Upper lobe of left lung (tissue), 6 donors: Measurements from ENCODE around the gene APOBEC3C. TPM values are rescaled to one million over a fixed set of nuclear protein-coding genes. Genes with fewer than 3 reads are reported as not detected.
"Not testable (repeated sequence)": the region's sequence is repeated elsewhere in the genome, so short reads cannot be mapped to it uniquely, and the experiment has no call there.

Experiments
- ATAC-seq, 2 donors: fragments of 200-7000 bp; cut with Tn5 transposase; one replicate each; pipeline ENCODE4 v1.9.1; 2022; ENCODE audit warnings: mild to moderate bottlenecking in 2 of 2, moderate library complexity in 2 of 2; ENCODE audit not compliant: low FRiP score in 2 of 2
- DNase-seq, 2 donors: peaks; one replicate each; pipeline ENCODE4 v3.0.0-alpha.2; 2019 to 2020
- H3K27ac ChIP-seq, 4 donors: fragments of 200-600 bp; sonication (generic); one replicate each; pipeline ENCODE4 v1.5.1; 2016 to 2019
- H3K27me3 ChIP-seq, 4 donors: fragments of 200-600 bp; sonication (generic); one replicate each; pipeline ENCODE4 v1.5.1; 2017 to 2019
- H3K36me3 ChIP-seq, 4 donors: fragments of 200-600 bp; sonication (generic); one replicate each; pipeline ENCODE4 v1.5.1; 2016 to 2019
- H3K4me1 ChIP-seq, 4 donors: fragments of 200-600 bp; sonication (generic); one replicate each; pipeline ENCODE4 v1.5.1; 2018 to 2019
- H3K4me3 ChIP-seq, 4 donors: fragments of 200-600 bp; sonication (generic); one replicate each; pipeline ENCODE4 v1.5.1; 2017 to 2019; ENCODE audit warnings: mild to moderate bottlenecking in 2 of 4, moderate library complexity in 1 of 4
- H3K9me3 ChIP-seq, 4 donors: fragments of 200-600 bp; sonication (generic); one replicate each; pipeline ENCODE4 v1.5.1; 2018 to 2019
- EP300 ChIP-seq, 4 donors: sonication (generic); formaldehyde crosslinking; IDR thresholded peaks; one replicate each; pipeline ENCODE4 v1.5.1; 2017; ENCODE audit warnings: antibody characterized with exemption in 4 of 4, control low read depth in 2 of 4
- POLR2A ChIP-seq, 4 donors: fragments of 450-650 bp; IDR thresholded peaks; one replicate each; pipeline ENCODE4 v1.5.1; 2016 to 2017; ENCODE audit warnings: antibody characterized with exemption in 4 of 4, mild to moderate bottlenecking in 2 of 4
- POLR2AphosphoS5 ChIP-seq, 2 donors: sonication (generic); formaldehyde crosslinking; IDR thresholded peaks; one replicate each; pipeline ENCODE4 v1.5.1; 2017; ENCODE audit warnings: antibody characterized with exemption in 2 of 2
- WGBS, 2 donors: methylation state at CpG; one replicate each; pipeline ENCODE4 v1.1.5; 2017 to 2018; 5-methylcytosine and 5-hydroxymethylcytosine counted together
- total RNA-seq, 6 donors: library from RNA; depleted of rRNA in 4 of 6; stranded (reverse); fragments of >200 nt in 4 of 6; gene quantifications; one replicate each; pipeline versions ENCODE4 v1.1.0 to v1.2.1, GENCODE V29; 2016 to 2021
- TF ChIP-seq, protein P1 (sequence below), 6 experiments: fragments of 450-650 bp in 4 of 6; fragments of 200-600 bp in 2 of 6; sonication (generic) in 2 of 6; IDR thresholded peaks; one replicate each; pipeline ENCODE4 v1.5.1; 2016 to 2019; ENCODE audit warnings: antibody characterized with exemption in 6 of 6
- donor health status: DM: no; HTN: no; CAD: no; lungs with moderate emphysema.
- donor health status: DM: no; HTN: yes; CAD: no; lungs with severe emphysema.

The APOBEC3C gene
- total RNA-seq, 6 donors from 2014 or later = 6.1 to 27.0 (median 11.1) TPM

DNA sequence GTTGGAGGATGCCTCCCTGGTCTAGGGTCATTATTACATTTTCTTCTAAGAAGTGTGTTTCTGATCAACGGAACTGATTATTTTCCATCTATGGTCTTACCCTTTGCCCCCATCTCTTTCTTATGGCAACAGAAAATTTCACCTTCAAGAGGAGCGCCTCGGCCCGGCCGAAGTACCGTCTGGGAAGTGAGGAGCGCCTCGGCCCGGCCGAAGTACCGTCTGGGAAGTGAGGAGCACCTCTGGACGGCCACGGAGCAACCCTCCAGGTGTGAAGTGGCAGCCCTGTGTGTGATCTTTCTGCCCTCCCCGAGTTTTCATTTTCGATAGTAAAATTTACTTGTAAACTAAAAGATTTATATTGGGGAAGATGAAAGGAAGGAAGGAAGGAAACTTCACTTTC is 3.1 kb upstream of the APOBEC3C start:
- Histone ChIP-seq H3K27me3 (no peaks in the 10 kb centered on the region), H3K4me1 (peaks cover 12 to 25% (median 16%) of the 10 kb centered on the region in 4 donors), H3K27ac (no peak overlapping the region), H3K4me3 (no peak overlapping the region), H3K36me3 (no peaks in the 10 kb centered on the region), H3K9me3 (no peaks in the 10 kb centered on the region)
- TF ChIP-seq POLR2A (IDR thresholded peaks at IDR 0.05) = no peak
- TF ChIP-seq EP300 (IDR thresholded peaks at IDR 0.05) = no peak
- TF ChIP-seq, protein P1, sequence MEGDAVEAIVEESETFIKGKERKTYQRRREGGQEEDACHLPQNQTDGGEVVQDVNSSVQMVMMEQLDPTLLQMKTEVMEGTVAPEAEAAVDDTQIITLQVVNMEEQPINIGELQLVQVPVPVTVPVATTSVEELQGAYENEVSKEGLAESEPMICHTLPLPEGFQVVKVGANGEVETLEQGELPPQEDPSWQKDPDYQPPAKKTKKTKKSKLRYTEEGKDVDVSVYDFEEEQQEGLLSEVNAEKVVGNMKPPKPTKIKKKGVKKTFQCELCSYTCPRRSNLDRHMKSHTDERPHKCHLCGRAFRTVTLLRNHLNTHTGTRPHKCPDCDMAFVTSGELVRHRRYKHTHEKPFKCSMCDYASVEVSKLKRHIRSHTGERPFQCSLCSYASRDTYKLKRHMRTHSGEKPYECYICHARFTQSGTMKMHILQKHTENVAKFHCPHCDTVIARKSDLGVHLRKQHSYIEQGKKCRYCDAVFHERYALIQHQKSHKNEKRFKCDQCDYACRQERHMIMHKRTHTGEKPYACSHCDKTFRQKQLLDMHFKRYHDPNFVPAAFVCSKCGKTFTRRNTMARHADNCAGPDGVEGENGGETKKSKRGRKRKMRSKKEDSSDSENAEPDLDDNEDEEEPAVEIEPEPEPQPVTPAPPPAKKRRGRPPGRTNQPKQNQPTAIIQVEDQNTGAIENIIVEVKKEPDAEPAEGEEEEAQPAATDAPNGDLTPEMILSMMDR (IDR thresholded peaks at IDR 0.05) = no peak
- no peak for TF ChIP-seq POLR2AphosphoS5 (IDR thresholded peaks at IDR 0.05)
- peak in 1 of 2 donors; percentile 71 for DNase-seq
- WGBS, 2 donors = 72 to 82% methylated on average over 15 of the region's 15 CpGs
- ATAC-seq = no peak

DNA sequence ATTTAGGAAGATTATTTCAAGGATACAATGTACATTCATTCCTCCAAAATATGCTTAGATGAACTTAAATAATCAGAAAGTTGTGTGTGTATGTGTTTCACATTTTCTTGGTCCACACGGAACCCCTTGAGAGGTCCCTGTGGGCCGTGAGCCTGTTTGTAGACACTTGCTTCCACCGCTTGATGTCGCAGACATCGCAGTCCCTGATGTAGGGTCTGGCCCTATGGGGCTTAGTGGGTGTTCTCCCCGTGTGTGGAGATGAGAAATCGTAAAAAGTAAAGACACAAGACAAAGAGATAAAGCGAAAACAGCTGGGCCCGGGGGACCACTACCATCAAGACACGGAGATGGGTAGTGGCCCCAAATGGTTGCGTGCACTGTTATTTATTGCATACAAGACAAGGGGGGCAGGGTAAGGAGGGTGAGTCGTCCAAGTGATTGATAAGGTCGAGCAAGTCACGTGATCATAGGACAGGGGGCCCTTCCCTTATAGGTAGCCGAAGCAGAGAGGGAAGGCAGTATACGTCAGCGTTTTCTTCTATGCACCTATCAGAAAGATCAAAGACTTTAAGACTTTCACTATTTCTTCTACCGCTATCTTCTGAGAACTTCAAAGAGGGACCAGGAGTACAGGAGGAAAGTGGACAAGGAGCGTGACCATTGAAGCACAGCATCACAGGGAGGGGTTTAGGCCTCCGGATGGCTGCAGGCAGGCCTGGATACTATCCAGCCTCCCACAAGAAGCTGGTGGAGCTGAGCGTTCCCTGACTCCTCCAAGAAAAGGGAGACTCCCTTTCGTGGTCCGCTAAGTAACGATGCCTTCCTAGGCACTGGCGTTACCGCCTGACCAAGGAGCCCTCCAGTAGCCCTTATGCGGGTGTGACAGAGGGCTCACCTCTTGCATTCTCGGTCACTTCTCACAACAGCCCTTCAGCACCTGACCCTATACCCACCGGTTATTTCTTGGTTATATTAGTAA is 1.2 kb upstream of the APOBEC3C start:
- Histone ChIP-seq H3K9me3 (no peaks in the 10 kb centered on the region), H3K27ac (peak overlapping the region in 1 of 4 donors; percentile 87), H3K27me3 (no peaks in the 10 kb centered on the region), H3K36me3 (no peaks in the 10 kb centered on the region), H3K4me1 (peaks cover 12 to 25% (median 16%) of the 10 kb centered on the region in 4 donors), H3K4me3 (no peak overlapping the region)
- DNase-seq (peak in 1 of 2 donors; percentile 8), ATAC-seq (no peak)
- TF ChIP-seq POLR2A (IDR thresholded peaks at IDR 0.05) (no peak), POLR2AphosphoS5 (IDR thresholded peaks at IDR 0.05) (no peak), EP300 (IDR thresholded peaks at IDR 0.05) (no peak)
- TF ChIP-seq, protein P1 (IDR thresholded peaks at IDR 0.05) = no peak
- 89 to 93% methylated on average over 29 of the region's 29 CpGs for WGBS, 2 donors

DNA sequence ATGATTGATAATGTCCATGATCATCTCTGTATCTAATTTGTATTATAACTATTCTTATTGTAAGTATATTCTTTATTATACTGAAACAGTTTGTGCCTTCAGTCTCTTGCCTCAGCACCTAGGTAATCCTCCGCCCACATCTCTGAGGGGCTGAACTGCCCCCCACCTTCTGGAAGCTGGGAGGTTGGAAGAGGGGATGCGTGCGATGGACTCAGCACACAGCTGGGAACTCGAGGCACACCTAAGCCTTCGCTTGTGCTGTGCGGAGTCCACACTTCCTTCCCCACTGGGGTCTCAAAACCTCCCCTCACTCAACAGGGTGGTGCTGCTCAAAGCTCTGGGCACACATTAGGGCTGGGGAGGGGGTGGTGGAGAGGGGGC is 506 bp upstream of the APOBEC3C start:
- WGBS, 2 donors = 63 to 82% methylated on average over 4 to 6 of the region's 6 CpGs
- H3K36me3 ChIP-seq, H3K27me3 ChIP-seq, DNase-seq, H3K9me3 ChIP-seq: not testable (repeated sequence)
- peak overlapping the region in 3 of 4 donors; percentile 41 to 64 (median 57) for H3K4me3 ChIP-seq
- H3K27ac ChIP-seq = peak overlapping the region; percentile 77 to 95 (median 88)
- ATAC-seq = peak in 1 of 2 donors; percentile 9
- H3K4me1 ChIP-seq = peaks cover 12 to 25% (median 16%) of the 10 kb centered on the region in 4 donors

DNA sequence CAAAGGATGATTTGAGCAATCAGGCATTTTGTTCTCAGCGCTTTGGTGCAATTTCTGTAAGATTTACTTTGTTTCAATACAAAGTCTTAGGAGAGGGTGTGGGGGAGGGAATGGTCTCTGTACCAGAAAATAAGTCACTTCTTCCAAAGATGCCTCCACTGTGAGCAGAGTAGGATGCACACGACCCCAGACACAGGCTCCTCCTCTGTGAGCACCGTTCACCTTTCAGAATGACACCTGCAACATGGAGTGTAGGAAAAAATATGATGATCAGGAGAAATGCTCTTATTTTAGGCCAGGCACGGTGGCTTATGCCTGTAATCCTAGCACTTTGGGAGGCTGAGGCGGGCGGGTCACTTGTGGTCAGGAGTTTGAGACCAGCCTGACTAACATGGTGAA is 665 bp downstream of the APOBEC3C start:
- Histone ChIP-seq H3K4me3 (peak overlapping the region; percentile 35 to 64 (median 49)), H3K27ac (peak overlapping the region; percentile 77 to 95 (median 88)), H3K4me1 (peaks cover 12 to 25% (median 16%) of the 10 kb centered on the region in 4 donors)
- H3K27me3 ChIP-seq, H3K36me3 ChIP-seq, DNase-seq, H3K9me3 ChIP-seq, ATAC-seq: not testable (repeated sequence)
- WGBS, 2 donors = 58 to 62% methylated on average over 6 of the region's 6 CpGs

DNA sequence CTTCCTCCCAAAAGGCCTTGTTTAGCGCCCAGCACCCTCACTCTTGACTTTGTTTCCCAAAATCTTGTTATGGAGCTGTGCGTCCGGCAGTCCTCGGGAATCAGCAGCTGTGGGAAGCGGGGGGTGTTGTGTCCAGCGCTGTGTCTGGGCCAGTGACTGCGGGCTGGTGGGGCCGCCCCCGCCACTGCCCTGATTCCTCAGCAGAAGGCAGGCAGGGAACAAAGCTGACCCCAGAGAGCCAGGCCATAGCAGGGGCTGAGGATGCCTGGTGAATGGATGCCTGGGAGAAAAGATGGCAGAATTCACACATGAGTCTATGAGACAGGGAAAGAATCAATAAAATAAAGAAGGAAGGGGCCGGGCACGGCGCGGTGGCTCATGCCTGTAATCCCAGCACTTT is 2.5 kb downstream of the APOBEC3C start:
- H3K4me3 ChIP-seq = no peak overlapping the region
- peak in 1 of 2 donors; percentile 43 for DNase-seq
- no peaks in the 10 kb centered on the region for H3K9me3 ChIP-seq
- TF ChIP-seq POLR2A (IDR thresholded peaks at IDR 0.05) (no peak), EP300 (IDR thresholded peaks at IDR 0.05) (no peak), POLR2AphosphoS5 (IDR thresholded peaks at IDR 0.05) (no peak)
- TF ChIP-seq, protein P1 (IDR thresholded peaks at IDR 0.05) = no peak
- no peak overlapping the region for H3K27ac ChIP-seq
- WGBS, 2 donors = 96 to 98% methylated on average over 12 to 13 of the region's 13 CpGs
- no peak for ATAC-seq
- H3K27me3 ChIP-seq = no peaks in the 10 kb centered on the region
- H3K4me1 ChIP-seq = peaks cover 21 to 40% (median 25%) of the 10 kb centered on the region in 4 donors
- no peaks in the 10 kb centered on the region for H3K36me3 ChIP-seq
